ENCODE data around the gene LRP10. TPM values are rescaled to one million over a fixed set of nuclear protein-coding genes. Genes with fewer than 3 reads are reported as not detected.
A peak's percentile ranks its signal among the peaks of the same experiment; 100 is the strongest.

Gene LRP10
- total and polyA plus RNA-seq, 2 of the 8 experiments (the other 6 are each of a cell fraction or from before 2014, with no cell fraction given) = 12.4 to 15.6 TPM

- Histone ChIP-seq H3K79me2 (ENCODE audit: control insufficient read depth in 1 of 2, insufficient read depth in 2 of 2, low read length in 2 of 2) (peaks cover 0 to 29% of the 10 kb centered on the region in 2 experiments; a peak in 2 of 4 replicates), H3K27ac (ENCODE audit: low read depth, low read length) (no peak overlapping the region), H2BK5ac (ENCODE audit: low read depth, low read length) (peak overlapping the region; percentile 77; the same call in 1 of the 2 replicates), H3K27me3 (replicated peaks in 1 of 4; ENCODE audit: control insufficient read depth in 3 of 4, extremely low read depth in 1 of 4, insufficient read depth in 3 of 4, low read length in 3 of 4) (no peaks in the 10 kb centered on the region), H3K4me3 (ENCODE audit: extremely low read depth in 1 of 4, insufficient read depth in 2 of 4, low read depth in 3 of 4, low read length in 4 of 4) (peak overlapping the region in 1 of 4 experiments; percentile 94; a peak in 1 of 8 replicates), H2AFZ (ENCODE audit: low read length) (no peak overlapping the region), H3K23me2 (ENCODE audit: low read depth, low read length) (peaks cover 14% of the 10 kb centered on the region; the same call in 1 of the 2 replicates), H2BK12ac (ENCODE audit: low read depth, low read length) (no peak overlapping the region), H3K56ac (replicated peaks; ENCODE audit: insufficient read length, low read depth, low read length) (no peak overlapping the region), H2BK15ac (ENCODE audit: low read length) (no peak overlapping the region), H4K5ac (ENCODE audit: insufficient read length, low read depth, low read length) (no peak overlapping the region), H4K8ac (ENCODE audit: extremely low read depth, insufficient read depth, low read length) (no peak overlapping the region), H3K4ac (replicated peaks; ENCODE audit: insufficient read length, low read depth, low read length) (no peak overlapping the region), H3K4me1 (replicated peaks in 1 of 4; ENCODE audit: control insufficient read depth in 3 of 4, insufficient read depth in 4 of 4, low read length in 3 of 4) (peaks cover 8 to 20% (median 14%) of the 10 kb centered on the region in 4 experiments), H3K23ac (ENCODE audit: insufficient read length) (no peak overlapping the region), H3K18ac (ENCODE audit: extremely low read depth, low read length) (no peak overlapping the region), H3K9ac (replicated peaks in 1 of 4; ENCODE audit: extremely low read depth in 1 of 4, low read depth in 3 of 4, low read length in 3 of 4) (no peak overlapping the region; a peak in 1 of 7 replicates), H2AK5ac (ENCODE audit: low read depth, low read length) (no peak overlapping the region), H3K14ac (ENCODE audit: insufficient read length) (no peak overlapping the region), H3K9me3 (ENCODE audit: insufficient read depth in 2 of 2, low read depth in 1 of 2, low read length in 1 of 2) (no peaks in the 10 kb centered on the region), H4K20me1 (replicated peaks in 1 of 2; ENCODE audit: control insufficient read depth in 1 of 2, insufficient read depth in 2 of 2, low read length in 2 of 2) (no peaks in the 10 kb centered on the region), H3K79me1 (ENCODE audit: low read depth, low read length) (peaks cover 8% of the 10 kb centered on the region), H3K4me2 (ENCODE audit: insufficient read depth in 1 of 2, low read depth in 2 of 2, low read length in 2 of 2) (peak overlapping the region; percentile 73 to 98), H4K91ac (replicated peaks; ENCODE audit: insufficient read length, low read length) (no peak overlapping the region), H2BK20ac (ENCODE audit: low read length) (no peak overlapping the region), H3K36me3 (ENCODE audit: control insufficient read depth in 2 of 4, insufficient read depth in 4 of 4, low read length in 3 of 4) (peaks cover 5 to 25% (median 13%) of the 10 kb centered on the region in 4 experiments; a peak in 7 of 8 replicates), H2BK120ac (replicated peaks; ENCODE audit: low read depth, low read length) (no peak overlapping the region)
- FAIRE-seq = no peak
- DNase-seq (ENCODE audit: low read depth in 1 of 2, low spot score in 2 of 2) = no peak
- 89% methylated on average over 3 of the region's 3 CpGs; no CpG with 5 or more reads in 1 of the 2 experiments for WGBS, 2 experiments (ENCODE audit: extremely low coverage in 1 of 2, insufficient coverage in 1 of 2, insufficient read length in 1 of 2, insufficient replicate concordance in 2 of 2, low coverage in 1 of 2, low lambda C conversion rate in 2 of 2, missing lambda C conversion rate in 1 of 2)
- CTCF ChIA-PET (ENCODE audit: partially characterized antibody) = interaction anchor here (0.6 to 56.0 kb wide), 9 partner anchors 16 to 1648 kb away, joined by 3 to 1562 read pairs (median 3); partner anchors contain the start of genes LRP10, MMP14, MRPL52 and REM2
- POLR2A ChIA-PET (ENCODE audit: partially characterized antibody) = interaction anchor here (0.6 to 16.3 kb wide), 8 partner anchors 7 to 265 kb away, joined by 3 to 203 read pairs (median 8); partner anchors contain the start of genes LRP10, MRPL52 and RBM23
- TF ChIP-seq RFX5 (IDR thresholded peaks at IDR 0.05; ENCODE audit: borderline replicate concordance, low read depth, low read length) (no peak), TAF7 (optimal IDR thresholded peaks at IDR 0.05; ENCODE audit: borderline replicate concordance, low read depth, low read length) (no peak), SIN3A (conservative IDR thresholded peaks at IDR 0.05 in 1 of 2, IDR thresholded peaks at IDR 0.05 in 1 of 2; ENCODE audit: low read depth in 1 of 2, low read length in 2 of 2) (no peak), GTF2F1 (IDR thresholded peaks at IDR 0.05; ENCODE audit: borderline replicate concordance, low read depth, low read length) (no peak), POU5F1 (IDR thresholded peaks at IDR 0.05; ENCODE audit: low read depth, low read length) (no peak), BRCA1 (IDR thresholded peaks at IDR 0.05; ENCODE audit: low read depth, low read length) (no peak), EZH2 (IDR thresholded peaks at IDR 0.05; ENCODE audit: low read depth, low read length, severe bottlenecking) (no peak), TEAD4 (IDR thresholded peaks at IDR 0.05; ENCODE audit: low read depth, low read length) (no peak), SIRT6 (IDR thresholded peaks at IDR 0.05; ENCODE audit: low read length) (no peak), JUN (IDR thresholded peaks at IDR 0.05; ENCODE audit: low read depth, low read length) (no peak), CREB1 (IDR thresholded peaks at IDR 0.05) (no peak)
These were observed 36.0 kb upstream of the LRP10 start for GRCh38 chr14:22835505-22835904.
